HFFc6 (cell line): Measurements from ENCODE around the gene COPS9. TPM values are rescaled to one million over a fixed set of nuclear protein-coding genes. Genes with fewer than 3 reads are reported as not detected.

Experiments
- DNase-seq: peaks from one replicate; pipeline ENCODE4 v3.0.0-alpha.2; 2018
- H3K27ac Mint-ChIP-seq: 2 replicates; pipeline ENCODE4 v1.8.0; 2020; ENCODE audit warnings: mild to moderate bottlenecking, mixed read lengths
- H3K27me3 Mint-ChIP-seq: 2 replicates; pipeline ENCODE4 v1.8.0; 2021; ENCODE audit warnings: mild to moderate bottlenecking, moderate library complexity, mixed read lengths; ENCODE audit not compliant: insufficient read depth
- H3K36me3 Mint-ChIP-seq: 2 replicates; pipeline ENCODE4 v1.8.0; 2021; ENCODE audit warnings: low read depth, mixed read lengths
- H3K4me1 Mint-ChIP-seq: 2 replicates; pipeline ENCODE4 v1.8.0; 2020; ENCODE audit warnings: low read depth, mixed read lengths
- H3K4me3 Mint-ChIP-seq: 2 replicates; pipeline ENCODE4 v1.8.0; 2020; ENCODE audit warnings: mild to moderate bottlenecking, moderate library complexity, mixed read lengths
- H3K9me3 Mint-ChIP-seq: 2 replicates; pipeline ENCODE4 v1.8.0; 2020; ENCODE audit warnings: mild to moderate bottlenecking, mixed read lengths
- total RNA-seq, 6 experiments: library from RNA; stranded (reverse); fragmentation: NEBNext Ultra II Directional; extraction: Animal tissue kit (Norgen Biotek cat#: 25700); gene quantifications; 2 replicates in 1 of 6; 3 replicates in 5 of 6; pipeline ENCODE4 v1.2.3, GENCODE V29; 2021
- TF ChIP-seq, protein P1 (sequence below): fragments of 200-600 bp; sonication (generic); IDR thresholded peaks from 2 replicates; pipeline ENCODE4 v1.5.0; 2021; ENCODE audit warnings: antibody characterized with exemption, mild to moderate bottlenecking

The COPS9 gene
- total RNA-seq, 6 experiments from 2014 or later = 147 to 239 (median 211) TPM

- H3K4me3 Mint-ChIP-seq = peak overlapping the region; percentile 93
- DNase-seq = no peak
- H3K36me3 Mint-ChIP-seq = peaks cover 13% of the 10 kb centered on the region
- no peaks in the 10 kb centered on the region for H3K9me3 Mint-ChIP-seq
- peaks cover 8% of the 10 kb centered on the region for H3K27me3 Mint-ChIP-seq
- H3K27ac Mint-ChIP-seq = peak overlapping the region; percentile 90
- TF ChIP-seq, protein P1, sequence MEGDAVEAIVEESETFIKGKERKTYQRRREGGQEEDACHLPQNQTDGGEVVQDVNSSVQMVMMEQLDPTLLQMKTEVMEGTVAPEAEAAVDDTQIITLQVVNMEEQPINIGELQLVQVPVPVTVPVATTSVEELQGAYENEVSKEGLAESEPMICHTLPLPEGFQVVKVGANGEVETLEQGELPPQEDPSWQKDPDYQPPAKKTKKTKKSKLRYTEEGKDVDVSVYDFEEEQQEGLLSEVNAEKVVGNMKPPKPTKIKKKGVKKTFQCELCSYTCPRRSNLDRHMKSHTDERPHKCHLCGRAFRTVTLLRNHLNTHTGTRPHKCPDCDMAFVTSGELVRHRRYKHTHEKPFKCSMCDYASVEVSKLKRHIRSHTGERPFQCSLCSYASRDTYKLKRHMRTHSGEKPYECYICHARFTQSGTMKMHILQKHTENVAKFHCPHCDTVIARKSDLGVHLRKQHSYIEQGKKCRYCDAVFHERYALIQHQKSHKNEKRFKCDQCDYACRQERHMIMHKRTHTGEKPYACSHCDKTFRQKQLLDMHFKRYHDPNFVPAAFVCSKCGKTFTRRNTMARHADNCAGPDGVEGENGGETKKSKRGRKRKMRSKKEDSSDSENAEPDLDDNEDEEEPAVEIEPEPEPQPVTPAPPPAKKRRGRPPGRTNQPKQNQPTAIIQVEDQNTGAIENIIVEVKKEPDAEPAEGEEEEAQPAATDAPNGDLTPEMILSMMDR = no peak
- H3K4me1 Mint-ChIP-seq = peaks cover 24% of the 10 kb centered on the region
Observed at GRCh38 chr2:240135706-240136012, 446 bp downstream of the COPS9 start.

- DNase-seq = no peak
- no peaks in the 10 kb centered on the region for H3K9me3 Mint-ChIP-seq
- peaks cover 4% of the 10 kb centered on the region for H3K27me3 Mint-ChIP-seq
- peak overlapping the region; percentile 93 for H3K4me3 Mint-ChIP-seq
- TF ChIP-seq, protein P1 = no peak
- peaks cover 19% of the 10 kb centered on the region for H3K36me3 Mint-ChIP-seq
- peak overlapping the region; percentile 90 for H3K27ac Mint-ChIP-seq
- peaks cover 24% of the 10 kb centered on the region for H3K4me1 Mint-ChIP-seq
Observed at GRCh38 chr2:240134956-240135520, 1.1 kb downstream of the COPS9 start.

GRCh38 chr2:240134466-240134865 is 1.6 kb downstream of the COPS9 start:
- H3K4me1 Mint-ChIP-seq = peaks cover 24% of the 10 kb centered on the region
- DNase-seq = no peak
- peak overlapping the region; percentile 54; the same call in 1 of the 2 replicates for H3K27ac Mint-ChIP-seq
- H3K9me3 Mint-ChIP-seq = no peaks in the 10 kb centered on the region
- peaks cover 23% of the 10 kb centered on the region for H3K36me3 Mint-ChIP-seq
- peaks cover 2% of the 10 kb centered on the region for H3K27me3 Mint-ChIP-seq
- H3K4me3 Mint-ChIP-seq = peak overlapping the region; percentile 93
- TF ChIP-seq, protein P1 = no peak

DNA sequence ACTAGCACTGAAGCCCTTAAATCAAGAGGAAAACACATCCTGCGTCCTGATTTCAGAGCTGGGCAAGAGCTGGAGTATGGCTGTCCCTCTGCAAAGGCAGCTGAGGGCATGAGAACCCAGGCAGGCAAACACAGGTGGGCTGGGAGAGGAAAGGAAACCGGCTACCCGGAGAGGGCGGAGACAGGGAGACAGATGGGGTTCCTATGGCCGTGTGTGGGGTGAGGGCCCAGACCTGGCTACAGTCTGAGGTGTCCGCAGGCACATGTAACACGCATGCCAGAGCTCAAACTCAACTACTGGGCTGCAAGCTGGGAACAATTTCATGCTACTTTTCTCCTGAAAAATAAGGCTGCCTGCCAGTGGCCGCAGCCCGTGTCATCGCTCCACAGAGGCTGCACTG is 2.7 kb downstream of the COPS9 start:
- no peak overlapping the region for H3K4me3 Mint-ChIP-seq
- no peak overlapping the region for H3K27ac Mint-ChIP-seq

GRCh38 chr2:240132651-240132980 is 3.5 kb downstream of the COPS9 start:
- TF ChIP-seq, protein P1 = no peak
- Mint-ChIP-seq H3K9me3 (no peaks in the 10 kb centered on the region), H3K27ac (no peak overlapping the region), H3K27me3 (peaks cover 2% of the 10 kb centered on the region), H3K4me3 (no peak overlapping the region), H3K4me1 (peaks cover 24% of the 10 kb centered on the region), H3K36me3 (peaks cover 33% of the 10 kb centered on the region)
- DNase-seq = no peak

More for the DNA sequence above, 2.7 kb downstream of the COPS9 start:
- DNase-seq = no peak
- Mint-ChIP-seq H3K27me3 (peaks cover 2% of the 10 kb centered on the region), H3K9me3 (no peaks in the 10 kb centered on the region), H3K36me3 (peaks cover 25% of the 10 kb centered on the region), H3K4me1 (peaks cover 24% of the 10 kb centered on the region)
- TF ChIP-seq, protein P1 = no peak
